ENCODE data around the gene GIPC1.

GRCh38 chr19:14525729-14526128 lies 29.8 kb upstream of the GIPC1 start:
- TF ChIP-seq CTCF (IDR thresholded peaks at IDR 0.05) (no peak), POLR2AphosphoS5 (IDR thresholded peaks at IDR 0.05; ENCODE audit: insufficient read depth in 1 of 2, low read depth in 1 of 2) (peak in 1 of 2 donors; percentile 84), POLR2A (IDR thresholded peaks at IDR 0.05) (no peak)

Data from vagina (tissue), 2 donors.